HepG2 (cell line): ENCODE results near the gene HOXC9. TPM values are rescaled to one million over a fixed set of nuclear protein-coding genes. Genes with fewer than 3 reads are reported as not detected.
A peak's percentile ranks its signal among the peaks of the same experiment; 100 is the strongest.

Source experiments
- HOXA9 ChIP-seq: sonication (generic); formaldehyde crosslinking; IDR thresholded peaks from 2 replicates; pipeline ENCODE4 v1.8.1; 2022; ENCODE audit warnings: missing genetic modification reagents, mild to moderate bottlenecking, moderate library complexity, borderline replicate concordance
- KDM5B ChIP-seq: sonication (generic); formaldehyde crosslinking; IDR thresholded peaks from 2 replicates; pipeline ENCODE4 v1.4.0; 2020; ENCODE audit warnings: missing genetic modification reagents, mild to moderate bottlenecking, borderline replicate concordance
- KLF12 ChIP-seq: sonication (generic); formaldehyde crosslinking; IDR thresholded peaks from 2 replicates; pipeline ENCODE4 v1.4.0; 2020; ENCODE audit warnings: missing genetic modification reagents, borderline replicate concordance
- REPIN1 ChIP-seq: sonication (generic); formaldehyde crosslinking; IDR thresholded peaks from 2 replicates; pipeline ENCODE4 v1.8.0; 2022; ENCODE audit warnings: missing genetic modification reagents, low read depth, mild to moderate bottlenecking, borderline replicate concordance
- SETDB1 ChIP-seq: sonication (generic); formaldehyde crosslinking; IDR thresholded peaks from 2 replicates; pipeline ENCODE4 v1.5.1; 2020; ENCODE audit warnings: missing genetic modification reagents, mild to moderate bottlenecking, borderline replicate concordance
- SIX4 ChIP-seq: sonication (generic); formaldehyde crosslinking; IDR thresholded peaks from 2 replicates; pipeline ENCODE4 v1.4.0; 2020; ENCODE audit warnings: missing genetic modification reagents
- SMC3 ChIP-seq: IDR thresholded peaks from 2 replicates; pipeline ENCODE4 v1.6.1; 2011; ENCODE audit warnings: low read length, improper control_type of control experiment
- THRA ChIP-seq: sonication (generic); formaldehyde crosslinking; IDR thresholded peaks from 2 replicates; pipeline ENCODE4 v1.4.0; 2020; ENCODE audit warnings: missing genetic modification reagents, borderline replicate concordance
- ZBED4 ChIP-seq: sonication (generic); formaldehyde crosslinking; IDR thresholded peaks from 2 replicates; pipeline ENCODE4 v1.4.0; 2020; ENCODE audit warnings: missing genetic modification reagents, borderline replicate concordance
- ZFX ChIP-seq: sonication (generic); formaldehyde crosslinking; IDR thresholded peaks from 2 replicates; pipeline ENCODE4 v1.4.0; 2020; ENCODE audit warnings: mild to moderate bottlenecking, low read depth, missing genetic modification reagents, moderate library complexity
- ZGPAT ChIP-seq: IDR thresholded peaks from 2 replicates; pipeline ENCODE4 v1.6.1; 2016; ENCODE audit warnings: mild to moderate bottlenecking
- ZNF281 ChIP-seq: sonication (generic); formaldehyde crosslinking; IDR thresholded peaks from 2 replicates; pipeline ENCODE4 v1.4.0; 2020; ENCODE audit warnings: missing genetic modification reagents, borderline replicate concordance
- ZNF382 ChIP-seq: sonication (generic); formaldehyde crosslinking; IDR thresholded peaks from 2 replicates; pipeline ENCODE4 v1.5.0; 2020; ENCODE audit warnings: missing genetic modification reagents, mild to moderate bottlenecking, borderline replicate concordance
- ZNF414 ChIP-seq: sonication (generic); formaldehyde crosslinking; IDR thresholded peaks from 2 replicates; pipeline ENCODE4 v1.5.0; 2020; ENCODE audit warnings: missing genetic modification reagents
- ZNF605 ChIP-seq: sonication (generic); formaldehyde crosslinking; IDR thresholded peaks from 2 replicates; pipeline ENCODE4 v1.8.0; 2022; ENCODE audit warnings: mild to moderate bottlenecking, missing genetic modification reagents
- ZNF839 ChIP-seq: sonication (generic); formaldehyde crosslinking; IDR thresholded peaks from 2 replicates; pipeline ENCODE4 v1.4.0; 2020; ENCODE audit warnings: missing genetic modification reagents, mild to moderate bottlenecking, borderline replicate concordance
- ZSCAN9 ChIP-seq: IDR thresholded peaks from 2 replicates; pipeline ENCODE4 v1.6.1; 2016; ENCODE audit warnings: borderline replicate concordance
- polyA plus RNA-seq, 8 experiments: library from polyadenylated mRNA; depleted of rRNA in 3 of 8; stranded (reverse) in 7 of 8; unstranded in 1 of 8; fragments of >200 nt; fragmentation: Illumina TruSeq in 4 of 8; extraction: Trizol in 4 of 8; gene quantifications; 2 replicates each; pipeline versions ENCODE4 v1.2.1 to v1.2.3, GENCODE V29; 2011 to 2016; ENCODE audit warnings: low read depth in 4 of 8, missing spikeins in 1 of 8, mixed read lengths in 1 of 8; ENCODE audit not compliant: insufficient read depth in 1 of 8
- total RNA-seq, 5 experiments: library from RNA; depleted of rRNA; stranded (reverse); fragments of >200 nt; fragmentation: Illumina TruSeq; extraction: Trizol; gene quantifications; 2 replicates each; pipeline ENCODE4 v1.2.3, GENCODE V29; 2016; ENCODE audit warnings: low read depth in 1 of 5

HOXC9 gene
- total and polyA plus RNA-seq, 2 of the 13 experiments (the other 11 are each of a cell fraction or from before 2014, with no cell fraction given), result 0.11 to 1.1 TPM

- no peak for TF ChIP-seq ZNF414
- TF ChIP-seq THRA (CRISPR knock-in tag), result peak; percentile 58
- TF ChIP-seq SMC3, result peak; percentile 78
- TF ChIP-seq ZNF281 (CRISPR knock-in tag), result no peak
- TF ChIP-seq ZNF382 (CRISPR knock-in tag), result no peak
- TF ChIP-seq ZNF605 (CRISPR knock-in tag), result no peak
- 0 out of 2 replicates have a peak, but pooled peaks have one; percentile 30 for TF ChIP-seq REPIN1 (CRISPR knock-in tag)
- no peak for TF ChIP-seq HOXA9 (CRISPR knock-in tag)
- TF ChIP-seq ZGPAT (CRISPR knock-in tag), result peak; percentile 45; the same call in 1 of the 2 replicates
- no peak for TF ChIP-seq SETDB1 (CRISPR knock-in tag)
- TF ChIP-seq ZSCAN9 (CRISPR knock-in tag), result no peak
- no peak for TF ChIP-seq SIX4 (CRISPR knock-in tag)
- TF ChIP-seq KLF12, result no peak
- TF ChIP-seq ZFX (CRISPR knock-in tag), result peak; percentile 43; the same call in 1 of the 2 replicates
- peak; percentile 83 for TF ChIP-seq ZBED4 (CRISPR knock-in tag)
- no peak for TF ChIP-seq ZNF839 (CRISPR knock-in tag)
- TF ChIP-seq KDM5B (CRISPR knock-in tag), result no peak
Measured at GRCh38 chr12:54005853-54006558, 6.0 kb downstream of the HOXC9 start (continued).
